ENCODE measurements around the gene DGKD. TPM values are rescaled to one million over a fixed set of nuclear protein-coding genes. Genes with fewer than 3 reads are reported as not detected.

DGKD gene
- total RNA-seq, 2 experiments from 2014 or later, result 147 to 156 TPM

DNA sequence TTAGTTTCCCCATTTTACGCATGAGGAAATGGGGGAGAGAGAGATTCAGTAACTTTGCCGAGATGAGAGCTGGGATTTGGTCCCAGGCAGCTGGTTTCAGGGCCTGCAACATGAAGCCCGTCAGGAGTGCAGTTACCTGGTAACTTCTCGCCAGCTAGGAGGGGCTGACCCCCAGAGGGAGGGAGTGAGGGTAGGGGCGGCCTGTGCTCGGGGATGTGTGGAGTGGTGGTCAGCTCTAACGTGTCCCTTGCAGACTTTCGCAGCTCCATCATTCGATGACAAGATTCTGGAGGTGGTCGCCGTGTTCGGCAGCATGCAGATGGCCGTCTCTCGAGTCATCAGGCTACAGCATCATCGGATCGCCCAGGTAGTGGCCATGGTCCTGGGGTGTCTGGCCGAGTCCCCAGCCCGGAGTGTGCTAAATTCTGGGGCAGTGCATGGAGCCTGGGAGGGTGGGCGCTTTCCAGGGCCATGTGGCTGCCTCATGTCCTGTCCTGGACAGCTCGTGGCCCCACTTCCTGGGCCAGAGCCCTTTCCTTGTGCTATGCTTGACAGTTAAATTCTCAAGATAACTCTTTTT, 103.8 kb downstream of the DGKD start:
- intact Hi-C loops (cut with DNase I, micrococcal nuclease), result no loop called here
- ATAC-seq (ENCODE audit: poor library complexity) (no peak), DNase-seq (no peak)
- Histone ChIP-seq H3K4me1 (ENCODE audit: insufficient read depth, low read length) (no peaks in the 10 kb centered on the region), H3K27ac (ENCODE audit: low read depth in 1 of 2, low read length in 2 of 2) (no peak overlapping the region), H3K27me3 (ENCODE audit: control insufficient read depth in 1 of 2, insufficient read depth in 2 of 2, low read length in 2 of 2) (no peaks in the 10 kb centered on the region), H3K36me3 (ENCODE audit: insufficient read depth, low read length) (peaks cover 94% of the 10 kb centered on the region), H3K4me3 (ENCODE audit: low read length) (no peak overlapping the region), H3K9me3 (ENCODE audit: control insufficient read depth in 1 of 2, insufficient read depth in 1 of 2, low read length in 2 of 2) (no peaks in the 10 kb centered on the region)
- Mint-ChIP-seq H3K9me3 (no peaks in the 10 kb centered on the region), H3K4me3 (no peak overlapping the region), H3K4me1 (ENCODE audit: low read depth) (no peaks in the 10 kb centered on the region), H3K27ac (no peak overlapping the region), H3K27me3 (no peaks in the 10 kb centered on the region), H3K36me3 (ENCODE audit: low read depth) (peaks cover 95% of the 10 kb centered on the region)
- TF ChIP-seq, protein P1, sequence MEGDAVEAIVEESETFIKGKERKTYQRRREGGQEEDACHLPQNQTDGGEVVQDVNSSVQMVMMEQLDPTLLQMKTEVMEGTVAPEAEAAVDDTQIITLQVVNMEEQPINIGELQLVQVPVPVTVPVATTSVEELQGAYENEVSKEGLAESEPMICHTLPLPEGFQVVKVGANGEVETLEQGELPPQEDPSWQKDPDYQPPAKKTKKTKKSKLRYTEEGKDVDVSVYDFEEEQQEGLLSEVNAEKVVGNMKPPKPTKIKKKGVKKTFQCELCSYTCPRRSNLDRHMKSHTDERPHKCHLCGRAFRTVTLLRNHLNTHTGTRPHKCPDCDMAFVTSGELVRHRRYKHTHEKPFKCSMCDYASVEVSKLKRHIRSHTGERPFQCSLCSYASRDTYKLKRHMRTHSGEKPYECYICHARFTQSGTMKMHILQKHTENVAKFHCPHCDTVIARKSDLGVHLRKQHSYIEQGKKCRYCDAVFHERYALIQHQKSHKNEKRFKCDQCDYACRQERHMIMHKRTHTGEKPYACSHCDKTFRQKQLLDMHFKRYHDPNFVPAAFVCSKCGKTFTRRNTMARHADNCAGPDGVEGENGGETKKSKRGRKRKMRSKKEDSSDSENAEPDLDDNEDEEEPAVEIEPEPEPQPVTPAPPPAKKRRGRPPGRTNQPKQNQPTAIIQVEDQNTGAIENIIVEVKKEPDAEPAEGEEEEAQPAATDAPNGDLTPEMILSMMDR (IDR thresholded peaks at IDR 0.05), result no peak
- ChIA-PET CTCF (no interaction called here), POLR2A (no interaction called here)

DNA sequence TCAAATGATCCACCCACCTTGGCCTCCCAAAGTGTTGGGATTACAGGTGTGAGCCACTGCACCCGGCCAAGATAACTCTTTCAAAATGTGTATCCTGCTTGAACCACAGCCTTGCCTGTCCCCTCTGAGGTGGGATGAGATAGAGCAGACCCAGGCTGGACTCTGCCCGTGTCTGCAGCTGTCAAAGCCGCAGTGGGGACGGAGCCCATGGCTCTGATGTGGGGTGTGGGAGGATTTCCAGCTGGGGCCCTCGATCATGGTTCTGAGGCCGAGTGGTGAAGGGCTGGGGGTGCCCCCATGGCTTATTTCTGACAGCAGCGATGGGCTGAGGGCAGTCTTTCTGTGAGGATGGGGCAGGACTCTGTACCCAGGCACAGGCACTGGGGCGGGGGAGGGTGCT, 104.5 kb downstream of the DGKD start:
- no peaks in the 10 kb centered on the region for H3K4me1 Mint-ChIP-seq (ENCODE audit: low read depth)
- H3K9me3 Mint-ChIP-seq, result no peaks in the 10 kb centered on the region
- Histone ChIP-seq H3K27me3 (ENCODE audit: control insufficient read depth in 1 of 2, insufficient read depth in 2 of 2, low read length in 2 of 2) (no peaks in the 10 kb centered on the region), H3K4me1 (ENCODE audit: insufficient read depth, low read length) (no peaks in the 10 kb centered on the region), H3K4me3 (ENCODE audit: low read length) (no peak overlapping the region), H3K27ac (ENCODE audit: low read depth in 1 of 2, low read length in 2 of 2) (no peak overlapping the region), H3K36me3 (ENCODE audit: insufficient read depth, low read length) (peaks cover 93% of the 10 kb centered on the region), H3K9me3 (ENCODE audit: control insufficient read depth in 1 of 2, insufficient read depth in 1 of 2, low read length in 2 of 2) (no peaks in the 10 kb centered on the region)
- ChIA-PET CTCF (no interaction called here), POLR2A (no interaction called here)
- TF ChIP-seq, protein P1 (IDR thresholded peaks at IDR 0.05), result no peak
- H3K27ac Mint-ChIP-seq, result no peak overlapping the region
- peaks cover 95% of the 10 kb centered on the region for H3K36me3 Mint-ChIP-seq (ENCODE audit: low read depth)
- ATAC-seq (ENCODE audit: poor library complexity) (no peak), DNase-seq (no peak)
- intact Hi-C loops (cut with DNase I, micrococcal nuclease), result no loop called here
- no peak overlapping the region for H3K4me3 Mint-ChIP-seq
- H3K27me3 Mint-ChIP-seq, result no peaks in the 10 kb centered on the region

DNA sequence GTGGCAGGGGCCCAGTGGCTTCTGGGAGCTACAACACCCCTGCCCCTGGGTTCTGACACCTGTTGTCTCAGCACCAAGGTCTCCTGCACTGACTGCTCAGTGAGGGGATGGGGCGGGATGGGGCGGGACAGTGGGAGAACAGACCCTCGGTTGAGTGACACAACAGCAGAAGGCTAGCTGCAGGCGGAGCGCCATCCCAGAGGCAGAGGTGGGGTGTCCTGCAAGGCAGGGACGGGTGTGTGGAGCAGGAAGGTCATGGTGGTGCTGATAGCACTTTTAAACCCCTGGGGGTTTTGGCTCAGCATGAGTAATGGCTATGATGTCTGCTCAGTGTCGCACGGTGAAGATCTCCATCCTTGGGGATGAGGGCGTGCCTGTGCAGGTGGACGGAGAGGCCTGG, 105.1 kb downstream of the DGKD start:
- Mint-ChIP-seq H3K9me3 (no peaks in the 10 kb centered on the region), H3K27ac (no peak overlapping the region), H3K4me1 (ENCODE audit: low read depth) (no peaks in the 10 kb centered on the region), H3K4me3 (no peak overlapping the region), H3K36me3 (ENCODE audit: low read depth) (peaks cover 95% of the 10 kb centered on the region), H3K27me3 (no peaks in the 10 kb centered on the region)
- H3K27ac ChIP-seq (ENCODE audit: low read depth in 1 of 2, low read length in 2 of 2), result no peak overlapping the region
- DNase-seq (no peak), ATAC-seq (ENCODE audit: poor library complexity) (no peak)
- H3K9me3 ChIP-seq (ENCODE audit: control insufficient read depth in 1 of 2, insufficient read depth in 1 of 2, low read length in 2 of 2), result no peaks in the 10 kb centered on the region
- peaks cover 93% of the 10 kb centered on the region for H3K36me3 ChIP-seq (ENCODE audit: insufficient read depth, low read length)
- H3K27me3 ChIP-seq (ENCODE audit: control insufficient read depth in 1 of 2, insufficient read depth in 2 of 2, low read length in 2 of 2), result no peaks in the 10 kb centered on the region
- TF ChIP-seq, protein P1 (IDR thresholded peaks at IDR 0.05), result no peak
- no peak overlapping the region for H3K4me3 ChIP-seq (ENCODE audit: low read length)
- CTCF ChIA-PET, result no interaction called here
- intact Hi-C loops (cut with DNase I, micrococcal nuclease), result no loop called here
- POLR2A ChIA-PET, result no interaction called here
- H3K4me1 ChIP-seq (ENCODE audit: insufficient read depth, low read length), result no peaks in the 10 kb centered on the region

All from CD4-positive, alpha-beta T cell (primary cell).